GM18870 (cell line): ENCODE data around the gene MRPL45.
A peak's percentile ranks its signal among the peaks of the same experiment; 100 is the strongest.
"Not testable (repeated sequence)": the region's sequence is repeated elsewhere in the genome, so short reads cannot be mapped to it uniquely, and the experiment has no call there.

Source experiments
- ATAC-seq: cut with Tn5 transposase; IDR thresholded peaks from one replicate; pipeline ENCODE4 v1.9.1; 2021; ENCODE audit warnings: moderate library complexity; ENCODE audit not compliant: unreplicated experiment

The MRPL45 gene

GRCh38 chr17:38296834-38297517 is at the start of gene MRPL45:
Gene MRPL45, plus strand, starts transcription at chr17:38297168. Its CDS starts 16 bp downstream, at chr17:38297184.
- peak; percentile 90 for ATAC-seq

DNA sequence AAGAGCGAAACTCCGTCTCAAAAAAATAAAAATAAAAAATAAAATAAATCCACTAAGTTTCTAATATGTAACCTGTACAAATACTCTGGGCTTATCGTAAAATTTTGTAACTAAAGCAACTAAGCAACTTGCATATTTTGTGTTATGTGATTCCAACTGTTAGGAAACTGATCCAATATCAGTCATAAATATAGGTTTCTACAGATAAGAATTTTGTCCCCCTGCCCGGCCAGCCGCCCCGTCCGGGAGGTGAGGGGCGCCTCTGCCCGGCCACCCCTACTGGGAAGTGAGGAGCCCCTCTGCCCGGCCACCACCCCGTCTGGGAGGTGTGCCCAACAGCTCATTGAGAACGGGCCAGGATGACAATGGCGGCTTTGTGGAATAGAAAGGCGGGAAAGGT is 43.8 kb upstream of the MRPL45 start:
- not testable (repeated sequence) for ATAC-seq

DNA sequence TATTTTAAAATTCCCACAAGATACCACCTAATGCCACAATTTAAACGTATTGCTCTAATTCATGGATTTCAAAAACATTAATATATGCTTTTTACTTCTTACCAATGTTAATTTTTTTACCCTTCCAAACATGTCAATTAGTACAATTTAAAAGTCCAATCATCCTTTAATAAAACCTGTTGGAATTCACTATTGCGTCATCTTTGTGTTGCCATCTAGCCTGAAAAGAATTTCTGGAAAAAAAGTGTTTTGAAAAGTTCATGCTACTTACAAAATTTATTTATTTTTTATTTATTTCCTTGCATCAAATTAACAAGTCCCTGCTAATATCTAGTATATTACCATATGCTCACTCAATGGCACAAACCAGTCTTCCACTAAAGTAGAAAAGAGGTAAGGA is 42.6 kb upstream of the MRPL45 start:
- not testable (repeated sequence) for ATAC-seq

GRCh38 chr17:38257013-38257621 is 39.9 kb upstream of the MRPL45 start:
- not testable (repeated sequence) for ATAC-seq

DNA sequence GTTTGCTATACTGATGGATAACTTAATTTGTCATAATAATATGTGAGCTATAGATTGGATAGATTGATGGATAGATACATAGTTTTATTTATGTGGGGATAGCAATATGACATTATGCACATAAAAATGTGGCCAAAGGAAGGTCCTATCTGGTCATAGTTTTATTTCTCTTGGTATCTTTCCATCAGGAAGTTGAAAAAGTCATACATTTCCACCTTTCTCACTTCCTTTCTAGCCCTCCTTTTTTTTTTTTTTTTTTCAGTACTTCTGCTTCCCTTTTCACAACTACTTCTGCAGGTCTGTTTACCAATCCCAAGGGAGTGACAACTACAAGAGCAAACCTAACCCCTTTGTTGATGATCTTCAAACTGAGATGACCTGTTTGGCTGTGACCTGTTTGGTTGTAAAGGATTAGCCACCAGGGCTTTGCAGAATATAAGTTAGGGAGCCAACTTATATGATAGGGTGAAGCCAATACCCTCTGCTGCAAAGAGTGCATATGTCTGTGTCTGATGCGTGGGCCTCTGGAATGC is 30.9 kb upstream of the MRPL45 start:
- not testable (repeated sequence) for ATAC-seq

GRCh38 chr17:38266571-38266970 is 30.4 kb upstream of the MRPL45 start:
- ATAC-seq = not testable (repeated sequence)

DNA sequence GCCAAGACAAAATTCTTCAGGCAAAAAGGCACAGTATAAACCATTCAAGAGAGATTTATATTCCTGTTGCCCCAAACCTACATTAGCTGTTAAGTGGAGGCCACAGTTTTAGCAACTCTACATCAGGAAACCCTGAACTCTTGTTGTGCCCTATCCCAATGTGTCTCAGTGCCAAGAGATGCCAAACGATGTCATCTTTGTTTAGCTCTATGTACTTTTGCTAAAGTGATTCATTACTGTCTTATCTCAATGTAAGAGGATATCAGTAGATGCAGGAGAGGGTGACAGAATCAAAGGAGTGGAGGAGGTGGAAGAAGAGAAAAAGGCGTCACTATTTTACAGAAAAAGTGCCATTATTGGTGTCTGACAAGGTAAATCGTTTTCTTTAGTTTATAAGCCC is 28.8 kb upstream of the MRPL45 start:
- ATAC-seq = not testable (repeated sequence)

DNA sequence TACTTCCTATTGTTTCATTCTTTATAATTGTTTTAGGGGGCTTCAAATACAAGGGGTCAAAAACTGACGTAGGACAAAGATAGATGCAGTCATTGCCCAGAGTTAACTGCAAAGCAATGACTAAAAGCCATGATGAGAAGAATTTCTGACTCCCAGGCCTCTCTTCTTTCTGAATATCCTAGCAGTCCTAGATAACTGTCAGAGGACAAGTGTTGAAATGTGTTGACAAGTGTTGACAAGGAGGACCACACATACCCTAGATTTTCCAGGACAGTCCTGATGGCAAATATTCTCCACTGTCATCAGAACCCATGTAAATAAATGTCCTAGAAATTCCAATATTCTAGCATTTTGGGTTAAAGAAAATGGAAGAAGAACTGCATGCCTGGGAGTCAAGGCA is 27.9 kb upstream of the MRPL45 start:
- ATAC-seq = not testable (repeated sequence)

DNA sequence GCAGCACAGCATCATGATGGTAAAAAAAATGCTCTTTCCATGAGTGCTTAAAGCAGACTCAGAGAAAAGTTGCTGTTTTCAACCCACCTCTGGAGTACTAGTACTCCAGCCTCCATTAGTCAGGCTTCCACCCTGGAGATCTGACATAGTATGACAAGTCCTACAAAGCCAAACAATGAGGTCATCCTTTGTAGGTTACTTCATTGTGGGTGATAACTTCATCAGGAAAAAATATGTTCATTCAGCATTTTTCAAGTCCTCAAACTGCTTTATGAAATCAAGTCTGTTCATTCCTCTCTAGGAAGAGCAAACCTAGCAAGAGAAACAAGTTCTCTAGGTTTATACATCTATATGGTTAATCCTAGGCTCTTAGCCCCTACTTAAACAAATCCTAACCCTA is 27.4 kb upstream of the MRPL45 start:
- not testable (repeated sequence) for ATAC-seq

DNA sequence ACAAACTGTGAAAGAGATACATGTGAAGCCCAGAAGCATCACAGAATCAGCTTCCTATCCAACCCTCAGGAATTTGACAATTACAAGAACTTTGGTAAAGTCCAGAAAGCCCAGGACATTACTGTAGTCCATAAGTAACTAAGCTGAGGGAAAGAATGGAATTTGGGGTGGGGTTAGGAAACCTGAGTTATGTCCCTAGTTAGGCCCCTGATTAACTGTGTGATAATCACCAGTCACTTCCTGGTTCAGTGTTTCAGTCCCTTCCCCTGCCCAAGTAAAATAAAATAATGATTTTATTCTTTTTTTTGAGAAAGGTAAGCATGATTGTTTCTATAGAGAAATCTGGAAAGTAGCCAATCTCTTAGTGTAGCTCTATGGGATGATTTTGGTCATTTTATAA is 11.0 kb upstream of the MRPL45 start:
- ATAC-seq = peak; percentile 6

DNA sequence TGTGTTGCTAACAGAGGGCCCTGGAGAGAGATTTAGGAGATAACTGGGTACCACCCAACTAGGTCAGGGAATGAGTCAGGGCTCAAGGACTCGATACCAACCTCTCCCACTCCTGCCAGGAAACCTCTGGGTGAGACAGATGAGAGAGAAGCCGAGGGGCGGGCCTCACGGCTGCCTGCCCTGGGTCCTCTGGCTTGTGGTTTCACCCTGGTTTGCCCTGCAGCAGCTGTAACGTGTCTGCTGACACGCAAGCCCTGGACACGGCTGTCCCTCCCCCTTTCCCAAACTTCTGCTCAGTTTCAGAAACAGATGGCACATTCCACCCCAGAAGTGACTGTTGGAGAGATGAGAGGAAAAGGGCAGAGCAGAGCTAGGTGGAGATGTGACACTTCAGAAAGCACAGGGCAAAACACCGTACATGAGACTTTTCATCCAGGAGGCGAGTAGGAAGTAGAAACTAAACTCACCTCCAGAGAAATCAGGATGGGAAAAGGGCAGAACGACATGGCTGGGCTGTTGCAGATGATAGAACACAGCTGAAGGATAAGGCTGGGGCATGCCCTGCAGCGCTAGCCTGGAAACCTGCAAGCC is 10.4 kb upstream of the MRPL45 start:
- ATAC-seq = peak; percentile 51

GRCh38 chr17:38288217-38288827 is 8.6 kb upstream of the MRPL45 start:
- not testable (repeated sequence) for ATAC-seq

DNA sequence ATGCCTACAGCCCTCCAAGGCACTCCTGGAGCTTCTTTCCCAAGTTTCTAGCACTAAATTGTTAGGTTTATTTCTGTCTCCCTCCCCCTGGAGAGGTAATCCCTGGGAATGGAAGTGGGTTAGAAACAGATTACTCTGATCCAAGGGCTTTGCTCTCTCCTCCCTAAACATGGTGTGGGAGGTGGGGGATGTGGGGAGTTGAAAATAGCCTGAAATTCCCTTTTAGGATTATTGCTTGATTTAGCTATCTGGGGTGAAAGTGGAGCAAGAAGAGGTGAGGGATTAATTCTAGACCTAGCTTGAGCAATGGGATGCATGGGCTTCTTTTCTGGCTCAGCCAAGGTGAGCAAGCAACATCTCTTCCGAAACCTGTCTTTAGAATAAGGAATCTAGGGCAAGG is 7.2 kb upstream of the MRPL45 start:
- not testable (repeated sequence) for ATAC-seq

DNA sequence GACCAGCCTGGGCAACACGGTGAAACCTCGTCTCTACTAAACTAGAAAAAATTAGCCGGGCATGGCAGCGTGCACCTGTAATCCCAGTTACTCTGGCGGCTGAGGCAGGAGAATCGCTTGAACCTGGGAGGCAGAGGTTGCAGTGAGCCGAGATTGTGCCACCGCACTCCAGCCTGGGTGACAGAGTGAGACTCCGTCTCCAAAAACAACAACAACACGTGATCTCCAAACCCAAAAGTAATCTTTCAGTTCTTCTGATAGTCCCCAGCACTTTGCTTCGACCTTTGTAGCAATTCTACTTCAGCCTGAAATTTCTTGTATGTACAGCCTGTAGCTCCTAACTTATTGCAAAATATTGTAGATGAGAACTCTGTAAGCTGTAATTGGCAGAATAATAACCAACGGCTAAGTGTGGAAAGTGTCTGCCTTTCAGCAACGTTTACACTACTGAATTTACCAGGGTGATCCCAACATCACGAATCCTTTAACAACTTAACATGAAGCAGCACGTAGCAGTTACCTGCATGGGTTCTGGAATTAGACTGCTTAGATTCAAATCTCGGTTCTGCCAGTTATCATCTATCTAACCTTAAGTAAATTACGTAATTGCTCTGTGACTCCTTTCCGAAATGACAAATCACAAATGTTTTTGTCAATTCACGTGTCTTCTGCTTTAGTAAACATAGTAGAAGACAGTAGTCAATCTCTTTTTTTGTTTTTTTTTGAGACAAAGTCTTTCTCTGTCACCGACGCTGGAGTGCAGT is 1.2 kb upstream of the MRPL45 start:
- not testable (repeated sequence) for ATAC-seq

DNA sequence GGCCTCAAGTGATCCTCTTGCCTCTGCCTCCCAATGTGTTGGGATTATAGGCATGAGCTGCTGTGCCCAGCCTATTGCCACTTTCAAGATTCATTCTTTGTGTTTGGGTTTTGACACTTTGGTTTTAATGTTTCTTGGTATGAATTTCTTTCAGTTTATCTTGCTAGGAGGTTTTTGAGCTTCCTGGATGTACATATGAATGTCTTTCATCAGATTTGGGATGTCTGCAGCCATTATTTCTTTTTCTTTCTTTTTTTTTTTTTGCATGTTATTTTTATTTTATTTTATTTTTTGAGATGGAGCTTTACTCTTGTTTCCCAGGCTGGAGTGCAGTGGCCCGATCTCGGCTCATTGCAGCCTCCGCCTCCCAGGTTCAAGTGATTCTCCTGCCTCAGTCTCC is 18.5 kb downstream of the MRPL45 start:
- ATAC-seq = no peak

DNA sequence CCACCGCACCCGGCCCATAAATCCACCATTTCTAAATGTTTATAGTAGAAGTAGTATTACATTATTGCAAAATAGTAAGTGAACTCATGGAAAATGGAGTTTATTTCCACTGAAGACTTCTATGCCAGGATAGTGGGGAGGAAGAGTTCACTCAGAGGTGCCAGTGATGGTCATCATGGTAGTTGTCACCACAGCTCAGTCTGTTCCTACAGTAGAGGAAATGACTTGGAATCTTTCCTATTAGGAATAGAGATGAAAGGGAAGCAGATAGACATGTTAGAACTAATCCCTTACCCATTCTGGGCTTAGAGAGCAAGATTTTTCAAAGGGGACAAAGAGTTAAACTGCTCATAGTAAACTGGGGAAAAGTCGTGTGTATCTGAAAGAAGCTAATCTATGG is 20.1 kb downstream of the MRPL45 start:
- no peak for ATAC-seq

DNA sequence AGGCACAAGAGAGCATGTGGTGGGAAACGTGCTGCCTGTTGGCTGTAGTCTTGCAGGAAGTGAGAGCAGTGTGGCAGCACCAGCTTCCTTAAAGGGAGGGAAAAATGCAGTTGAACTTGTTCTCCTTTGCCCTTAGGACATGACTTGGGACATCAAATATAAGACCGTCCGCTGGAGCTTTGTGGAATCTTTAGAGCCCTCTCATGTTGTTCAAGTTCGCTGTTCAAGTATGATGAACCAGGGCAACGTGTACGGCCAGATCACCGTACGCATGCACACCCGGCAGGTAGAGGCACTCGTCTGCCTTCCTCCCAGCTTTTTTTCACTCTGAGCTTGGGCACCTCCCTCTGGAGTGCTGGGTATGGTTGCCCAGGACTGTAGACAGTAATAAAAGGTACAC is 23.5 kb downstream of the MRPL45 start:
- no peak for ATAC-seq

DNA sequence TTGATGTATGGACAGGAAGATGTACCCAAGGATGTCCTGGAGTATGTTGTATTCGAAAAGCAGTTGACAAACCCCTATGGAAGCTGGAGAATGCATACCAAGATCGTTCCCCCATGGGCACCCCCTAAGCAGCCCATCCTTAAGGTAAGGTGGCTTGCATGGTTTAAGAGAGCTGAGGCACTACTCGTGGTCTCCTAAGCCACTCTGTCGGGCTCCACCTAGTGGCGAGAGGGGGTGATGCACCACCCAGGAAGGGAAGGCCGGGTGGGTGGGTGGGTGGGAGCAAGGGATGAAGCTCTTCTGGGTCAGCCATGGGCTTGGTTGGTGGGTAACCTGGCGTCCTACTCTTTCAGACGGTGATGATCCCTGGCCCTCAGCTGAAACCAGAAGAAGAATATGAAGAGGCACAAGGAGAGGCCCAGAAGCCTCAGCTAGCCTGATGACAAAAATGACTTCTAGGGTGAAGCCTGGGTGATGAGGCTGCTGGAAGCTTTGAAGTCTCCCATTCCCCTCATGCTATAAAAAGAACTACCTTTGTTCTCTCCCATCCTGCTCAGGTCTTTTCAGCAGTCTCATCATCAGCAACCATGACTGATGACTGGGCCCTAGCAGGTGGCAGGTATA is 25.3 kb downstream of the MRPL45 start:
- ATAC-seq = no peak

GRCh38 chr17:38322897-38323296 is 25.9 kb downstream of the MRPL45 start:
- no peak for ATAC-seq

- no peak for ATAC-seq
Observed at GRCh38 chr17:38324141-38324697, 27.3 kb downstream of the MRPL45 start.
